ENCODE results near the gene RSPO4.
"Not testable (repeated sequence)": the region's sequence is repeated elsewhere in the genome, so short reads cannot be mapped to it uniquely, and the experiment has no call there.

RSPO4 gene

DNA sequence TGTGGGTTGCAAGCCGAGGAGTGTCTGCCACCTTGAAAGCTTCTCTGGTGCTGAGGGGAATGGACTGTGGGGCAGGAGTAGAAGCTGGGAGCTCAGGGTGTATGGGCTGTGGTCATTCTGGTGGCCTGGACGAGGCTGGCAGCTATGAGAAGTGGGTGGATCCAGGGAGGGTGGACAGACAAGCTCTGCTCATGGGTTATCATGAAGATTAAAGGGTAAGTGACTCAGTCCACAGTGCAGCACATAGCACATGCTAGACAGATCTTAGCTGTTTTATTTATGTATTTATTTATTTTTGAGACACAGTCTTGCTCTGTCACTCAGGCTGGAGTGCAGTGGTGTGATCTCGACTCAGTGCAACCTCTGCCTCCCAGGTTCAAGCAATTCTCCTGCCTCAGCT is 13.8 kb downstream of the RSPO4 start:
- DNase-seq (ENCODE audit: low read depth), result no peak
- TF ChIP-seq, protein P1, sequence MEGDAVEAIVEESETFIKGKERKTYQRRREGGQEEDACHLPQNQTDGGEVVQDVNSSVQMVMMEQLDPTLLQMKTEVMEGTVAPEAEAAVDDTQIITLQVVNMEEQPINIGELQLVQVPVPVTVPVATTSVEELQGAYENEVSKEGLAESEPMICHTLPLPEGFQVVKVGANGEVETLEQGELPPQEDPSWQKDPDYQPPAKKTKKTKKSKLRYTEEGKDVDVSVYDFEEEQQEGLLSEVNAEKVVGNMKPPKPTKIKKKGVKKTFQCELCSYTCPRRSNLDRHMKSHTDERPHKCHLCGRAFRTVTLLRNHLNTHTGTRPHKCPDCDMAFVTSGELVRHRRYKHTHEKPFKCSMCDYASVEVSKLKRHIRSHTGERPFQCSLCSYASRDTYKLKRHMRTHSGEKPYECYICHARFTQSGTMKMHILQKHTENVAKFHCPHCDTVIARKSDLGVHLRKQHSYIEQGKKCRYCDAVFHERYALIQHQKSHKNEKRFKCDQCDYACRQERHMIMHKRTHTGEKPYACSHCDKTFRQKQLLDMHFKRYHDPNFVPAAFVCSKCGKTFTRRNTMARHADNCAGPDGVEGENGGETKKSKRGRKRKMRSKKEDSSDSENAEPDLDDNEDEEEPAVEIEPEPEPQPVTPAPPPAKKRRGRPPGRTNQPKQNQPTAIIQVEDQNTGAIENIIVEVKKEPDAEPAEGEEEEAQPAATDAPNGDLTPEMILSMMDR (IDR thresholded peaks at IDR 0.05; ENCODE audit: low read length, missing control alignments), result no peak
- no peak overlapping the region for H3K4me3 ChIP-seq (replicated peaks; ENCODE audit: low read depth, low read length)

DNA sequence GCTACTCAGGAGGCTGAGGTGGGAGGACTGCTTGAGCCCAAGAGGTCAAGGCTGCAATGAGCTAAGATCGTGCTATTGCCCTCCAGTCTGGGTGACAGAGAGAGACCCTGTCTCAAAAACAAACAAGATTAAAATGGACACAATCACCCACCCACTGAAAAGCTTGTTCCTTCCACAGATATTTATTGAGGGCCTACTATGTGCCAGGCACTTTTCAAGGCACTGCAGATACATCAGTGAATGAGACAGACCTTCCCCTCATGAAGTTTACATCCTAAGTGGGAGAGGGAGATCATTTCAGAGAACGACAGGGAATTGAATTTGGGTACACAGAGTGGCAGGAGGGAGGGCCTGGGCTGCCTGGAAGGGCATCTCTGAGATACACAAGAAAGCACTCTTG is 14.4 kb downstream of the RSPO4 start:
- no peak for DNase-seq (ENCODE audit: low read depth)
- no peak overlapping the region for H3K4me3 ChIP-seq (replicated peaks; ENCODE audit: low read depth, low read length)
- TF ChIP-seq, protein P1 (IDR thresholded peaks at IDR 0.05; ENCODE audit: low read length, missing control alignments), result no peak

DNA sequence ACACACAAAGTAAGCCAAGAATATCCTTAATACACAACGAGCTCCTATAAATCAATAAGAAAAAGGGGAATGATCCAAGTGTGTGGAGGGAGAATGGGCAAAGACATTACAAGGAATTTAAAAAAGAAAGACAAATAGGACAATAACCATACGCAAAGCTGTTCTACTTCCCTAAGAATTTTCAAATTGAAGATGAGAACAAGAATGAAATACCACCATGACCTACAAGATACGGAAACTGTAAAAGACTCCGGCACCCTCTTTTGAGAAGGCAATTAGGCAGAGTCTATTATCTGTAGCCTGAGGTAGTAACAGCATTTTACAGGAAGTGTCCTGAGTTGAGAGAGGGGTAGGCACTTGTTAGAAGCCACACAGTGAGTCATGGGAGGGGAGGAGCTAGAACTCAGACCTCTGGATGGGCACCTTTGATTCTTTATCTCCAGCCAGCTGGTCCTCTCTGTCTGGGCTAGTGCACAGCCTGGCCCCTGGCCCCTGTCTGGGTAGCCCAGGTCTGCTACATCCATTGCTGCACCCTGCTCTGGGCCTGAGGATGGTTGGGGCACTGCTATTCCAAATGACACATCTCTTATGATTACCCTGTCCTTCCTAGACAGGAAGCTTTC is 15.3 kb downstream of the RSPO4 start:
- H3K4me3 ChIP-seq (replicated peaks; ENCODE audit: low read depth, low read length), result no peak overlapping the region
- TF ChIP-seq, protein P1 (IDR thresholded peaks at IDR 0.05; ENCODE audit: low read length, missing control alignments), result no peak
- no peak for DNase-seq (ENCODE audit: low read depth)

DNA sequence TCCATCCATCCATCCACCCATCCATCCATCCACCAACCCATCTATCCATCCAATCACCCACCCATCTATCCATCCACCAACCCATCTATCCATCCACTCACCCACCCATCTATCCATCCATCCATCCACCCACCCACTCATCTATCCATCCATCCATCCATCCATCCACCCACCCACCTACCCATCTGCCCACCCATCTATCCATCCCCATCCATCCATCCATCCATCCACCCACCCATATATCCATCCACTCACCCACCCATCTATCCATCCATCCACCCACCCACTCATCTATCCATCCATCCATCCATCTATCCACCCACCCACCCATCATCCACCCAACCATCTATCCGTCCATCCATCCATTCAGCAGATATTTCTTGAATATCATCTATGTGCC is 17.1 kb downstream of the RSPO4 start:
- H3K4me3 ChIP-seq (replicated peaks; ENCODE audit: low read depth, low read length); DNase-seq (ENCODE audit: low read depth): not testable (repeated sequence)

DNA sequence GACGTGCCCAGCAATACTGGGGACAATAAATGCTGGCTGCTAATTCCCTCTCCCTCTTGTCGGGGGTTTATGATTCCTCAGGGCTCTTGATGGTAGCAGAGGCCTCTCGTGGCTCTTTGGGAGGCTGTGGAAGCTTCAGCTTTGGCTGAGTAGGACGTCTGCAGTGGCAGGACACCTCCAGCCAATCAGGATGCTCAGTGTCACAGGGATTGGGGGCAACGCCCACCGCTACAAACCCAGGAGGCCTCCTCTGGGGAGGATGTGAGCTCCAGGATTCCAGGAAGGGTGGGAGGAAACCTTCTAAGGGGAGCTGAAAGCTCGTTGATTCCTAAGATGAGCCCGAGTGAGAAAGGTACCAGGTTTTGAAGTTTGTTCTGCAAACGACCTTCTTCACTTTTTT is 19.4 kb downstream of the RSPO4 start:
- no peak for DNase-seq (ENCODE audit: low read depth)
- no peak overlapping the region for H3K4me3 ChIP-seq (replicated peaks; ENCODE audit: low read depth, low read length)
- TF ChIP-seq, protein P1 (IDR thresholded peaks at IDR 0.05; ENCODE audit: low read length, missing control alignments), result no peak

DNA sequence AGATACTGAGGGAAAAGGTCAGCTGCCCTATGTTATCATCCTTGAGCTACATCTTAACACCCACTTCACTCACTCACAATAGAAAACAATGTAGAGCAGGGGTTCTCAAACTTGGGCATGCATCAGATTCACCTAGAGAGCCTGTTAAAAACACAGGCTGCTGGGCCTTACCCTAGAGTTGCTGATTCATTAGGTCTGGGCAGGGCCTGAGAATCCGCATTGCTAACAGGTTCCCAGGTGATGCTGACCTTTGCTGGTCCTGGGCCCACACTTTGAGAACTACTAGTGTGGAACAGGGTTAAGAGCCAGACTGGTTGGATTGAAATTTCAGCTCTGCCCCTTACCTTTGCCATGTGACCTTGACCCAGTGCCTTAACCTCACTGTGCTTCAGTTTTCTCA is 25.1 kb downstream of the RSPO4 start:
- TF ChIP-seq, protein P1 (IDR thresholded peaks at IDR 0.05; ENCODE audit: low read length, missing control alignments), result no peak
- DNase-seq (ENCODE audit: low read depth), result no peak
- H3K4me3 ChIP-seq (replicated peaks; ENCODE audit: low read depth, low read length), result no peak overlapping the region

DNA sequence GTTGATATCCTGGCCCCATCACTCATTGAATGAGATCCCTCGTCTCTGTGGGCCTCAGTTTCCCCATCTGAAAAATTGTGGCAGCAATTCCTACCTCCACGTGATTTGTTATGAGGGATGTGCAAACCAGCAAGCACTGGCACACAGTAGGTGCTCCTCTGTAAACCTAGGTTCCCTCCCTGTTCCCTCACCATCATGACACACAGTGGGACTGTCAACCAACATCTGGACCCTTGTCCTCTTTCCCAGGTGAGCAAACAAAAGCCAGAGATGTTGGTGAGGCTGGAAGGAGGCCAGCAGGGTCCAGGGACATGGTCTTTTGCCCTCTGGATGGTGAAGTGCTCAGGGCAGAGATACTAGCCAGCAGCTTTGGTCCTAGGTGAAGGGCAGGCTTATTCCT is 26.1 kb downstream of the RSPO4 start:
- H3K4me3 ChIP-seq (replicated peaks; ENCODE audit: low read depth, low read length), result no peak overlapping the region
- TF ChIP-seq, protein P1 (IDR thresholded peaks at IDR 0.05; ENCODE audit: low read length, missing control alignments), result no peak
- DNase-seq (ENCODE audit: low read depth), result no peak
